GM21619 (cell line): ENCODE data around the gene RBFOX1.

Source experiments
- ATAC-seq: cut with Tn5 transposase; IDR thresholded peaks from one replicate; pipeline ENCODE4 v1.9.1; 2021; ENCODE audit not compliant: unreplicated experiment

Gene RBFOX1

GRCh38 chr16:7755347-7755882 lies 422.8 kb downstream of the RBFOX1 start:
- no peak for ATAC-seq
